ENCODE results near the gene AZIN2.
"Not testable (repeated sequence)": the region's sequence is repeated elsewhere in the genome, so short reads cannot be mapped to it uniquely, and the experiment has no call there.

AZIN2 gene
- long read RNA-seq, donor 1, result 0 reads
- long read RNA-seq, donor 2, partial matches to known transcripts, result 0 of 1 reads
- long read RNA-seq, donor 2, other reads (novel, unspliced or antisense), result 0 of 1 reads
- long read RNA-seq, donor 3, result 0 reads
- long read RNA-seq, donor 4, result 0 reads
- long read RNA-seq, donor 5, result 0 reads
- long read RNA-seq, donor 6, result 0 reads
- long read RNA-seq, donor 7, partial matches to known transcripts, result 0 of 1 reads
- long read RNA-seq, donor 7, other reads (novel, unspliced or antisense), result 0 of 1 reads
- long read RNA-seq, donor 8, result 0 reads

GRCh38 chr1:33080885-33081553 is at the start of gene AZIN2:
Gene AZIN2, plus strand, starts transcription at chr1:33081153. Its CDS starts 1,097 bp downstream, at chr1:33082250.
- DNase-seq, result peak; percentile 82

GRCh38 chr1:33031506-33031905 is 49.4 kb upstream of the AZIN2 start:
- no peak for DNase-seq

- DNase-seq, result no peak
Observed at GRCh38 chr1:33032126-33032869, 48.7 kb upstream of the AZIN2 start.

GRCh38 chr1:33036051-33036525 is 44.9 kb upstream of the AZIN2 start:
- no peak for DNase-seq

- DNase-seq, result peak; percentile 87
Observed at GRCh38 chr1:33036526-33037503, 44.1 kb upstream of the AZIN2 start, which contains the start of gene AK2. Gene AK2, minus strand, starts transcription at chr1:33036883. Its CDS starts 55 bp downstream, at chr1:33036828.

GRCh38 chr1:33039840-33040239 is 41.1 kb upstream of the AZIN2 start:
- DNase-seq, result no peak

GRCh38 chr1:33041026-33041425 is 39.9 kb upstream of the AZIN2 start:
- no peak for DNase-seq

GRCh38 chr1:33042831-33043230 is 38.1 kb upstream of the AZIN2 start:
- no peak for DNase-seq

- DNase-seq, result no peak
Observed at GRCh38 chr1:33043267-33044092, 37.5 kb upstream of the AZIN2 start.

- DNase-seq, result no peak
Observed at GRCh38 chr1:33045246-33045645, 35.7 kb upstream of the AZIN2 start.

- no peak for DNase-seq
Observed at GRCh38 chr1:33045814-33046213, 35.1 kb upstream of the AZIN2 start.

GRCh38 chr1:33046234-33046633 is 34.7 kb upstream of the AZIN2 start:
- DNase-seq, result not testable (repeated sequence)

- no peak for DNase-seq
Observed at GRCh38 chr1:33047290-33047689, 33.7 kb upstream of the AZIN2 start.

- DNase-seq, result no peak
Observed at GRCh38 chr1:33047839-33048305, 33.1 kb upstream of the AZIN2 start.

GRCh38 chr1:33048426-33048825 is 32.5 kb upstream of the AZIN2 start:
- DNase-seq, result no peak

GRCh38 chr1:33049371-33049770 is 31.6 kb upstream of the AZIN2 start:
- DNase-seq, result no peak

GRCh38 chr1:33050221-33051076 is 30.5 kb upstream of the AZIN2 start:
- no peak for DNase-seq

- peak; percentile 51 for DNase-seq
Observed at GRCh38 chr1:33055210-33056008, 25.5 kb upstream of the AZIN2 start.

GRCh38 chr1:33056426-33056825 is 24.5 kb upstream of the AZIN2 start:
- no peak for DNase-seq

Data from right kidney (tissue), 9 donors.